ENCODE data around the gene HSPA5. TPM values are rescaled to one million over a fixed set of nuclear protein-coding genes. Genes with fewer than 3 reads are reported as not detected.

The HSPA5 gene
- total RNA-seq, 1 experiment from 2014 or later: 438 TPM

DNA sequence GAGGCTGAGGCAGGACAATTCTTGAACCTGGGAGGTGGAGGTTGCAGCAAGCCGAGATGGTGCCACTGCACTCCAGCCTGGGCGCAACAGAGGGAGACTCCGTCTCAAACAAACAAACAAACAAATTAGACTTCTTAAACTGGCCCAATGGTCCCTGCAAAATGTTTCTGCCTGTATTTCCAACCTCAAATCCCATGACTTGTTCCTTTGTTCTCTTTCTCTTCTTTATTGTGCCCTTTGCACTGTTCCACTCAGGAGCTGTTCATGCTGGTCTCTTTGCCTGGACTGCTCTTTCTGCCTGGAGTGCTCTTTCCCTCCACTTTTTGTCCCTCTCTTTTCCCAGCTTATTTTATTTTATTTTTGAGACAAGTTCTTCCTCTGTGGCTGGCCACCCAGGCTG, 36.7 kb downstream of the HSPA5 start (continued):
- TF ChIP-seq, protein P1, sequence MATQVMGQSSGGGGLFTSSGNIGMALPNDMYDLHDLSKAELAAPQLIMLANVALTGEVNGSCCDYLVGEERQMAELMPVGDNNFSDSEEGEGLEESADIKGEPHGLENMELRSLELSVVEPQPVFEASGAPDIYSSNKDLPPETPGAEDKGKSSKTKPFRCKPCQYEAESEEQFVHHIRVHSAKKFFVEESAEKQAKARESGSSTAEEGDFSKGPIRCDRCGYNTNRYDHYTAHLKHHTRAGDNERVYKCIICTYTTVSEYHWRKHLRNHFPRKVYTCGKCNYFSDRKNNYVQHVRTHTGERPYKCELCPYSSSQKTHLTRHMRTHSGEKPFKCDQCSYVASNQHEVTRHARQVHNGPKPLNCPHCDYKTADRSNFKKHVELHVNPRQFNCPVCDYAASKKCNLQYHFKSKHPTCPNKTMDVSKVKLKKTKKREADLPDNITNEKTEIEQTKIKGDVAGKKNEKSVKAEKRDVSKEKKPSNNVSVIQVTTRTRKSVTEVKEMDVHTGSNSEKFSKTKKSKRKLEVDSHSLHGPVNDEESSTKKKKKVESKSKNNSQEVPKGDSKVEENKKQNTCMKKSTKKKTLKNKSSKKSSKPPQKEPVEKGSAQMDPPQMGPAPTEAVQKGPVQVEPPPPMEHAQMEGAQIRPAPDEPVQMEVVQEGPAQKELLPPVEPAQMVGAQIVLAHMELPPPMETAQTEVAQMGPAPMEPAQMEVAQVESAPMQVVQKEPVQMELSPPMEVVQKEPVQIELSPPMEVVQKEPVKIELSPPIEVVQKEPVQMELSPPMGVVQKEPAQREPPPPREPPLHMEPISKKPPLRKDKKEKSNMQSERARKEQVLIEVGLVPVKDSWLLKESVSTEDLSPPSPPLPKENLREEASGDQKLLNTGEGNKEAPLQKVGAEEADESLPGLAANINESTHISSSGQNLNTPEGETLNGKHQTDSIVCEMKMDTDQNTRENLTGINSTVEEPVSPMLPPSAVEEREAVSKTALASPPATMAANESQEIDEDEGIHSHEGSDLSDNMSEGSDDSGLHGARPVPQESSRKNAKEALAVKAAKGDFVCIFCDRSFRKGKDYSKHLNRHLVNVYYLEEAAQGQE (IDR thresholded peaks at IDR 0.05; ENCODE audit: low read depth): no peak
- TF ChIP-seq EZH2phosphoT487 (IDR thresholded peaks at IDR 0.05; ENCODE audit: borderline replicate concordance): no peak

DNA sequence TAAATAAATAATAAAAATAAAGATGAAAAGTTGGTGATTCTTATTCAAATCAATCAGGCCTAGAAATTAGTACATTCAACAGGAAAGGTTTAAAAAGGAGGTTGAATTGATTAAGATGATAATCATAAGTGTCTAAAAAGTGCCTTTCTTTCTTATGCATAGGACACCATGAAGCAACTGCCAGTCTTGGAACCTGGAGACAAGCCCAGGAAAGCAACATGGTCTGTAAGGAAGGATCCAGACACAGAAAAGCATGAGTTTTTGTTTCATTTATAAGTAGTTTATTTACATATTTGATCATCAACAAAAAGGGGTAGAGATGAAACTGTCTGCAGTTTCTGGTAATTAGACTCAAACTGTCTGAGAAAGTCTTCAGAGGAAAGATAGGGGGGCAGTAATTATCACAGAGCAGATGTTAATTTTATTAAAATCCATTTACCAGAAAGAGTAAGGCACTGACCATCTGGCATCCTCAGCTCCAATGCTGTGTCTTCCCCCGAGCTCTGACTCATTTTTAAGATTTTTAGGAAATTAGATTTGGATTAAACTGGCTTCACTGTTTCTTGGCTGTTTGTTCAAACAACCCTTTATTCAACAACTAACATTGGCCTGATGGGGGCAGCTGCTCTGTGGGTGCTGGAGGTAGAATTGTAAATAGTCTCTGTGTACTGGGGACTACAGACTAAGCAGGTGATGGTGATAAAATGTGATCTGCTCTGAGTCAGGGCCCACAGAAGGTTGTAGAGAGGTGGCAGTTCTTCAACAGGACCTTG, 38.1 kb downstream of the HSPA5 start:
- DNase-seq (ENCODE audit: low read depth, low spot score) (no peak), ATAC-seq (no peak)
- Histone ChIP-seq H3K9me2 (ENCODE audit: insufficient read depth) (no peaks in the 10 kb centered on the region), H3K4me1 (ENCODE audit: control insufficient read depth in 1 of 2, insufficient read depth in 2 of 2, low read length in 2 of 2) (peaks cover 8 to 13% of the 10 kb centered on the region in 2 experiments; a peak in 3 of 4 replicates), H3K36me3 (ENCODE audit: control insufficient read depth in 1 of 2, insufficient read depth in 2 of 2, low read length in 2 of 2) (peaks cover 8 to 21% of the 10 kb centered on the region in 2 experiments; a peak in 3 of 4 replicates), H3K27me3 (ENCODE audit: insufficient read depth, low read length) (no peaks in the 10 kb centered on the region), H3K27ac (ENCODE audit: low read depth, low read length) (no peak overlapping the region), H3K9ac (ENCODE audit: low read length) (no peak overlapping the region), H4K20me1 (ENCODE audit: insufficient read depth) (no peaks in the 10 kb centered on the region), H3K79me2 (ENCODE audit: insufficient read depth, low read length) (peaks cover 19% of the 10 kb centered on the region), H3K9me3 (ENCODE audit: control insufficient read depth in 1 of 2, insufficient read depth in 1 of 2, low read depth in 1 of 2, low read length in 2 of 2) (no peaks in the 10 kb centered on the region), H2AFZ (ENCODE audit: low read depth, low read length, poor library complexity, severe bottlenecking) (no peak overlapping the region), H3K4me3 (replicated peaks in 1 of 2; ENCODE audit: low read depth in 1 of 2, low read length in 2 of 2) (no peak overlapping the region), H3K4me2 (ENCODE audit: low read length) (no peak overlapping the region)
- ChIA-PET CTCF (no interaction called here), POLR2A (no interaction called here), RAD21 (ENCODE audit: low non-redundant PET in 1 of 2, low total read pairs in 2 of 2, uncharacterized antibody in 2 of 2, unreplicated experiment in 2 of 2) (no interaction called here)
- intact Hi-C loops (cut with micrococcal nuclease): no loop called here
- TSS peak; percentile 2 for BruUV-seq (replicated peaks)
- TF ChIP-seq ELF1 (IDR thresholded peaks at IDR 0.05; ENCODE audit: borderline replicate concordance, low read depth) (no peak), JUND (IDR thresholded peaks at IDR 0.05) (no peak), ZNF274 (IDR thresholded peaks at IDR 0.05; ENCODE audit: low read depth, low read length) (no peak), RAD21 (IDR thresholded peaks at IDR 0.05; ENCODE audit: low read depth) (no peak), EZH2 (IDR thresholded peaks at IDR 0.05) (no peak), SRF (IDR thresholded peaks at IDR 0.05; ENCODE audit: low read depth) (no peak), TCF7L2 (IDR thresholded peaks at IDR 0.05; ENCODE audit: borderline replicate concordance, extremely low read depth, insufficient read depth, insufficient read length) (no peak), SIN3A (IDR thresholded peaks at IDR 0.05; ENCODE audit: low read depth) (no peak)
- TF ChIP-seq, protein P2, sequence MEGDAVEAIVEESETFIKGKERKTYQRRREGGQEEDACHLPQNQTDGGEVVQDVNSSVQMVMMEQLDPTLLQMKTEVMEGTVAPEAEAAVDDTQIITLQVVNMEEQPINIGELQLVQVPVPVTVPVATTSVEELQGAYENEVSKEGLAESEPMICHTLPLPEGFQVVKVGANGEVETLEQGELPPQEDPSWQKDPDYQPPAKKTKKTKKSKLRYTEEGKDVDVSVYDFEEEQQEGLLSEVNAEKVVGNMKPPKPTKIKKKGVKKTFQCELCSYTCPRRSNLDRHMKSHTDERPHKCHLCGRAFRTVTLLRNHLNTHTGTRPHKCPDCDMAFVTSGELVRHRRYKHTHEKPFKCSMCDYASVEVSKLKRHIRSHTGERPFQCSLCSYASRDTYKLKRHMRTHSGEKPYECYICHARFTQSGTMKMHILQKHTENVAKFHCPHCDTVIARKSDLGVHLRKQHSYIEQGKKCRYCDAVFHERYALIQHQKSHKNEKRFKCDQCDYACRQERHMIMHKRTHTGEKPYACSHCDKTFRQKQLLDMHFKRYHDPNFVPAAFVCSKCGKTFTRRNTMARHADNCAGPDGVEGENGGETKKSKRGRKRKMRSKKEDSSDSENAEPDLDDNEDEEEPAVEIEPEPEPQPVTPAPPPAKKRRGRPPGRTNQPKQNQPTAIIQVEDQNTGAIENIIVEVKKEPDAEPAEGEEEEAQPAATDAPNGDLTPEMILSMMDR (IDR thresholded peaks at IDR 0.05 in 2 of 3, conservative IDR thresholded peaks at IDR 0.05 in 1 of 3; ENCODE audit: borderline replicate concordance in 1 of 3, insufficient read depth in 1 of 3, low read depth in 2 of 3, low read length in 2 of 3): no peak
- TF ChIP-seq, protein P3, sequence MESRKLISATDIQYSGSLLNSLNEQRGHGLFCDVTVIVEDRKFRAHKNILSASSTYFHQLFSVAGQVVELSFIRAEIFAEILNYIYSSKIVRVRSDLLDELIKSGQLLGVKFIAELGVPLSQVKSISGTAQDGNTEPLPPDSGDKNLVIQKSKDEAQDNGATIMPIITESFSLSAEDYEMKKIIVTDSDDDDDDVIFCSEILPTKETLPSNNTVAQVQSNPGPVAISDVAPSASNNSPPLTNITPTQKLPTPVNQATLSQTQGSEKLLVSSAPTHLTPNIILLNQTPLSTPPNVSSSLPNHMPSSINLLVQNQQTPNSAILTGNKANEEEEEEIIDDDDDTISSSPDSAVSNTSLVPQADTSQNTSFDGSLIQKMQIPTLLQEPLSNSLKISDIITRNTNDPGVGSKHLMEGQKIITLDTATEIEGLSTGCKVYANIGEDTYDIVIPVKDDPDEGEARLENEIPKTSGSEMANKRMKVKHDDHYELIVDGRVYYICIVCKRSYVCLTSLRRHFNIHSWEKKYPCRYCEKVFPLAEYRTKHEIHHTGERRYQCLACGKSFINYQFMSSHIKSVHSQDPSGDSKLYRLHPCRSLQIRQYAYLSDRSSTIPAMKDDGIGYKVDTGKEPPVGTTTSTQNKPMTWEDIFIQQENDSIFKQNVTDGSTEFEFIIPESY (IDR thresholded peaks at IDR 0.05; ENCODE audit: extremely low read depth, insufficient replicate concordance, low read length): no peak
